CD14-positive monocyte (primary cell): ENCODE measurements around the gene TJP2. TPM values are rescaled to one million over a fixed set of nuclear protein-coding genes. Genes with fewer than 3 reads are reported as not detected.

Source experiments
- DNase-seq, 3 donors: peaks; one replicate each; pipeline ENCODE4 v3.0.0-alpha.2; 2011 to 2022
- H2AFZ ChIP-seq: 2 replicates; pipeline ENCODE4 v1.6.0; 2012; ENCODE audit warnings: mild to moderate bottlenecking, low read depth, low read length, inconsistent platforms; ENCODE audit not compliant: insufficient read depth, poor library complexity, severe bottlenecking
- H3K27ac ChIP-seq, 2 donors: 1 replicate in 1 of 2; 2 replicates in 1 of 2; pipeline ENCODE4 v1.5.1; 2012 to 2013; ENCODE audit warnings: low read length in 2 of 2, control low read depth in 1 of 2, inconsistent platforms in 1 of 2, low read depth in 1 of 2, mild to moderate bottlenecking in 1 of 2
- H3K27me3 ChIP-seq, 2 donors: one replicate each; pipeline versions ENCODE4 v1.6.0 to v1.6.1; 2011 to 2013; ENCODE audit warnings: low read length in 2 of 2; ENCODE audit not compliant: control insufficient read depth in 2 of 2, insufficient read depth in 2 of 2
- H3K36me3 ChIP-seq, 2 donors: replicated peaks in 1 of 2; 1 replicate in 1 of 2; 2 replicates in 1 of 2; pipeline versions ENCODE4 v1.5.1 to v1.6.1; 2012 to 2013; ENCODE audit warnings: low read length in 2 of 2, control low read depth in 1 of 2, inconsistent platforms in 1 of 2, mild to moderate bottlenecking in 1 of 2; ENCODE audit not compliant: insufficient read depth in 2 of 2, control insufficient read depth in 1 of 2
- H3K4me1 ChIP-seq, 2 donors: 1 replicate in 1 of 2; 2 replicates in 1 of 2; pipeline versions ENCODE4 v1.5.1 to v1.6.1; 2012 to 2013; ENCODE audit warnings: low read length in 2 of 2, control low read depth in 1 of 2, inconsistent platforms in 1 of 2, mild to moderate bottlenecking in 1 of 2, moderate library complexity in 1 of 2; ENCODE audit not compliant: insufficient read depth in 2 of 2, control insufficient read depth in 1 of 2
- H3K4me2 ChIP-seq: replicated peaks from 2 replicates; pipeline ENCODE3; 2012; ENCODE audit warnings: low read length, moderate library complexity, mild to moderate bottlenecking; ENCODE audit not compliant: poor library complexity, severe bottlenecking; ENCODE audit errors: extremely low read depth
- H3K4me3 ChIP-seq, 3 experiments: fragments of 200-600 bp in 1 of 3; sonication (generic) in 1 of 3; replicated peaks in 1 of 3; 1 replicate in 2 of 3; 2 replicates in 1 of 3; pipeline ENCODE4 v1.5.1; 2011 to 2013; ENCODE audit warnings: low read length in 3 of 3, mild to moderate bottlenecking in 3 of 3, control low read depth in 2 of 3, low read depth in 2 of 3, inconsistent platforms in 1 of 3, moderate library complexity in 1 of 3
- H3K79me2 ChIP-seq: 2 replicates; pipeline ENCODE4 v1.6.0; 2012; ENCODE audit warnings: mild to moderate bottlenecking, control low read depth, inconsistent platforms, low read length, moderate library complexity; ENCODE audit not compliant: insufficient read depth
- H3K9ac ChIP-seq: 2 replicates; pipeline ENCODE4 v1.6.0; 2017; ENCODE audit warnings: low read length, mild to moderate bottlenecking; ENCODE audit not compliant: insufficient read depth, poor library complexity, severe bottlenecking
- H3K9me3 ChIP-seq, 2 donors: replicated peaks in 1 of 2; 1 replicate in 1 of 2; 2 replicates in 1 of 2; pipeline versions ENCODE4 v1.5.1 to v1.6.1; 2012 to 2013; ENCODE audit warnings: low read length in 2 of 2, control low read depth in 1 of 2; ENCODE audit not compliant: control insufficient read depth in 1 of 2, insufficient read depth in 1 of 2
- H4K20me1 ChIP-seq: 2 replicates; pipeline ENCODE4 v1.6.0; 2012; ENCODE audit warnings: mild to moderate bottlenecking, low read length, control low read depth, moderate library complexity; ENCODE audit not compliant: insufficient read depth
- H3K27ac Mint-ChIP-seq, 7 donors: one replicate each; pipeline ENCODE4 v1.8.0; 2020; ENCODE audit warnings: mild to moderate bottlenecking in 7 of 7, mixed read lengths in 7 of 7, moderate library complexity in 6 of 7, inconsistent platforms in 2 of 7
- H3K27me3 Mint-ChIP-seq, 3 donors: one replicate each; pipeline ENCODE4 v1.8.0; 2021 to 2022; ENCODE audit warnings: low read depth in 3 of 3, mild to moderate bottlenecking in 3 of 3, mixed read lengths in 3 of 3, moderate library complexity in 3 of 3, inconsistent platforms in 1 of 3
- H3K36me3 Mint-ChIP-seq, 2 donors: one replicate each; pipeline ENCODE4 v1.8.0; 2020; ENCODE audit warnings: mixed read lengths in 2 of 2, inconsistent platforms in 1 of 2, mild to moderate bottlenecking in 1 of 2
- H3K4me1 Mint-ChIP-seq: one replicate; pipeline ENCODE4 v1.8.0; 2020; ENCODE audit warnings: mild to moderate bottlenecking, mixed read lengths
- H3K4me3 Mint-ChIP-seq, 2 donors: one replicate each; pipeline ENCODE4 v1.8.0; 2020; ENCODE audit warnings: mild to moderate bottlenecking in 2 of 2, mixed read lengths in 2 of 2, moderate library complexity in 1 of 2
- H3K9me3 Mint-ChIP-seq, 7 donors: one replicate each; pipeline ENCODE4 v1.8.0; 2020 to 2022; ENCODE audit warnings: mixed read lengths in 7 of 7, mild to moderate bottlenecking in 6 of 7, moderate library complexity in 6 of 7, inconsistent platforms in 2 of 7
- WGBS: methylation state at CpG from one replicate; pipeline ENCODE4 v1.1.5; 2013; ENCODE audit warnings: missing lambda C conversion rate; ENCODE audit not compliant: insufficient coverage; 5-methylcytosine and 5-hydroxymethylcytosine counted together
- intact Hi-C, 2 donors: fragments of 100-400 bp; cut with micrococcal nuclease; formaldehyde crosslinking; loops; one replicate each; pipeline versions ENCODE4 v1.15.0 to v1.15.1; 2023
- polyA plus RNA-seq, 3 donors: library from polyadenylated mRNA; depleted of rRNA in 1 of 3; unstranded in 2 of 3; stranded (reverse) in 1 of 3; fragments of 300-500 nt in 2 of 3; fragments of >200 nt in 1 of 3; fragmentation: Illumina TruSeq in 2 of 3; gene quantifications; 1 replicate in 2 of 3; 2 replicates in 1 of 3; pipeline ENCODE4 v1.2.3, GENCODE V29; 2012 to 2021
- TF ChIP-seq, protein P1 (sequence below): fragments of 200-600 bp; IDR thresholded peaks from one replicate; pipeline ENCODE4 v1.8.0; 2022; ENCODE audit warnings: antibody characterized with exemption, mild to moderate bottlenecking

Gene TJP2
- polyA plus RNA-seq, 3 donors, result 8.0 to 17.8 (median 13.8) TPM

DNA sequence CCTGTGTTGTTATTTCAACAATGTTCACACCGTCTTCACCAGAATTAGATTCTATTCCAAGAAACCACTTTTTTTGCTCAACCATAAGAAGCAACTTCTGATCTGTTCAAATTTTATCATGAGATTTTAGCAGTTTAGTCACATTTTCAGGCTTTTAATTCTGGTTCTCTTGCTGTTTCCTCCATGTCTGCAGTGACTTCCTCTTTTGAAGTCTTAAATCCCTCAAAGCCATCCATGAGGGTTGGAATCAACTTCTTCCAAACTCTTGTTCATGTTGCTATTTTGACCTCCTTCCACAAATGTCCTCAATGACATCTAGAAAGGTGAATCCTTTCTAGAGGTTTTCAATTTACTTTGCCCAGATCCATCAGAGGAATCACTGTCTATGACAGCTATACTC, 125.2 kb downstream of the TJP2 start:
- no peak for DNase-seq
- no peak overlapping the region for H2AFZ ChIP-seq
- H3K27ac Mint-ChIP-seq, result no peak overlapping the region
- no peak overlapping the region for H3K9ac ChIP-seq
- TF ChIP-seq, protein P1, sequence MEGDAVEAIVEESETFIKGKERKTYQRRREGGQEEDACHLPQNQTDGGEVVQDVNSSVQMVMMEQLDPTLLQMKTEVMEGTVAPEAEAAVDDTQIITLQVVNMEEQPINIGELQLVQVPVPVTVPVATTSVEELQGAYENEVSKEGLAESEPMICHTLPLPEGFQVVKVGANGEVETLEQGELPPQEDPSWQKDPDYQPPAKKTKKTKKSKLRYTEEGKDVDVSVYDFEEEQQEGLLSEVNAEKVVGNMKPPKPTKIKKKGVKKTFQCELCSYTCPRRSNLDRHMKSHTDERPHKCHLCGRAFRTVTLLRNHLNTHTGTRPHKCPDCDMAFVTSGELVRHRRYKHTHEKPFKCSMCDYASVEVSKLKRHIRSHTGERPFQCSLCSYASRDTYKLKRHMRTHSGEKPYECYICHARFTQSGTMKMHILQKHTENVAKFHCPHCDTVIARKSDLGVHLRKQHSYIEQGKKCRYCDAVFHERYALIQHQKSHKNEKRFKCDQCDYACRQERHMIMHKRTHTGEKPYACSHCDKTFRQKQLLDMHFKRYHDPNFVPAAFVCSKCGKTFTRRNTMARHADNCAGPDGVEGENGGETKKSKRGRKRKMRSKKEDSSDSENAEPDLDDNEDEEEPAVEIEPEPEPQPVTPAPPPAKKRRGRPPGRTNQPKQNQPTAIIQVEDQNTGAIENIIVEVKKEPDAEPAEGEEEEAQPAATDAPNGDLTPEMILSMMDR, result no peak
- H3K36me3 Mint-ChIP-seq, result no peaks in the 10 kb centered on the region
- no peaks in the 10 kb centered on the region for H4K20me1 ChIP-seq
- no peaks in the 10 kb centered on the region for H3K79me2 ChIP-seq
- no peaks in the 10 kb centered on the region for H3K27me3 ChIP-seq
- no peaks in the 10 kb centered on the region for H3K4me1 ChIP-seq
- no peaks in the 10 kb centered on the region for H3K4me1 Mint-ChIP-seq
- H3K4me2 ChIP-seq, result no peak overlapping the region
- 20% methylated on average over 1 of the region's 1 CpG for WGBS
- H3K27ac ChIP-seq, result no peak overlapping the region
- H3K36me3 ChIP-seq, result no peaks in the 10 kb centered on the region
- no peak overlapping the region for H3K4me3 Mint-ChIP-seq
- intact Hi-C loops, result no loop called here
- no peak overlapping the region for H3K4me3 ChIP-seq
- H3K9me3 Mint-ChIP-seq, result peaks cover 0 to 2% (median 0%) of the 10 kb centered on the region in 7 donors
- no peaks in the 10 kb centered on the region for H3K9me3 ChIP-seq
- H3K27me3 Mint-ChIP-seq, result peaks cover 0 to 3% (median 1%) of the 10 kb centered on the region in 3 donors

DNA sequence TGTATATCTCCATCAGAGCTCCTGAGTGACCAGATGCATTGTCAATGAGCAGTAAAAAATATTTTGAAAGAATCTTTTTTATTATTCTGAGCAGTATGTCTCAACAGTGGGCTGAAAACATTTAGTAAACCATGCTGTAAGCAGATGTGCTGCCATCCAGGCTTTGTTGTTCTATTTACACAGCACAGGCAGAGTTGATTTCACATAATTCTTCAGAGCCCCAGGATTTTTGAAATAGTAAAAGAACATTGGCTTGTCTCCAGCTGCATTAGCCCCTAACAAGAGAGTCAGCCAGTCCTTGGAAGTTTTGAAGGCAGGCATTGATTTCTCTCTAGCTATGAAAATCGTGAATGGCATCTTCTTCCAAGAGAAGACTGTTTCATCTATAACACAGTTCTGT, 125.7 kb downstream of the TJP2 start:
- H3K27me3 ChIP-seq, result no peaks in the 10 kb centered on the region
- H2AFZ ChIP-seq, result no peak overlapping the region
- intact Hi-C loops, result no loop called here
- DNase-seq, result no peak
- H3K9me3 ChIP-seq, result no peaks in the 10 kb centered on the region
- H3K27me3 Mint-ChIP-seq, result peaks cover 0 to 3% (median 1%) of the 10 kb centered on the region in 3 donors
- H3K4me2 ChIP-seq, result no peak overlapping the region
- no peak overlapping the region for H3K9ac ChIP-seq
- H3K79me2 ChIP-seq, result no peaks in the 10 kb centered on the region
- no peak overlapping the region for H3K27ac ChIP-seq
- H3K36me3 ChIP-seq, result no peaks in the 10 kb centered on the region
- H3K36me3 Mint-ChIP-seq, result no peaks in the 10 kb centered on the region
- no peaks in the 10 kb centered on the region for H3K4me1 Mint-ChIP-seq
- no peak overlapping the region for H3K4me3 ChIP-seq
- peaks cover 0 to 3% (median 0%) of the 10 kb centered on the region in 7 donors for H3K9me3 Mint-ChIP-seq
- H4K20me1 ChIP-seq, result no peaks in the 10 kb centered on the region
- no peak overlapping the region for H3K4me3 Mint-ChIP-seq
- TF ChIP-seq, protein P1, result no peak
- WGBS, result no CpG with 5 or more reads among the region's 1 CpG
- H3K27ac Mint-ChIP-seq, result no peak overlapping the region
- no peaks in the 10 kb centered on the region for H3K4me1 ChIP-seq
